UCSD-AML1 (cell line): Measurements from ENCODE around the gene PPP2R2C.

Experiments used
- DNase-seq: peaks from one replicate; lab custom pipeline; 2025; ENCODE audit not compliant: unreplicated experiment; lab: John Stamatoyannopoulos, UW

The PPP2R2C gene

DNA sequence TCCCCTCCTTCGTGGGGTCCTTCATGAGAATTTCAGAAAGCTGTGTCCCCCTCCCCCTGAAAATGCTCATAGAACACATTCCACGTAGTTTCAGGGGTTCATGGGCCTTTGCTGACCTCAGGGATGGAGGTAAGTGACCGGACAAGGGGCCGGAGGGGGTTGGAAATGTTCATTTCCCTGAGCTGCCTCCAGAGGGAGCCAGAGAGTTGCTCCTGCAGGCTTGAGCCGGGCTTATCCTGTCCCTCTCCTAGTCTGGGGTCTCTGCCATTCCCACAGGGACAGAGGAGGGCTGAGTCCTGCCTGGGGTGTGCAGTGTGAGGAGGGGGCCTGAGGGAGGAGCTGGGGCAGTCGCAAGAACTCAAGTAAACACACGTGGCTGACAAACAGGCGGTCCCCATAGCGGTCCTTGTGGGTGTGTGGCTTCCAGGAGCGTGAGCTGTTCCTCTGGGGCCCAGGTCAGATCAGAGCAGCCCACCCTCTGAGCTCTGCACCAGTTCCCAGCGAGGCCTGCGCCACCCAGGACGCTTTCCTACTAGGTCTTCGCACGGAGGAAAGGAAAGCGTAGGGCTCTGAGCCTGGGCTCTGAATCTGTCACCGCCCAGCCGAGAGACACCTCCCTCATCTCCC, 140.3 kb downstream of the PPP2R2C start:
- DNase-seq = peak; percentile 37

DNA sequence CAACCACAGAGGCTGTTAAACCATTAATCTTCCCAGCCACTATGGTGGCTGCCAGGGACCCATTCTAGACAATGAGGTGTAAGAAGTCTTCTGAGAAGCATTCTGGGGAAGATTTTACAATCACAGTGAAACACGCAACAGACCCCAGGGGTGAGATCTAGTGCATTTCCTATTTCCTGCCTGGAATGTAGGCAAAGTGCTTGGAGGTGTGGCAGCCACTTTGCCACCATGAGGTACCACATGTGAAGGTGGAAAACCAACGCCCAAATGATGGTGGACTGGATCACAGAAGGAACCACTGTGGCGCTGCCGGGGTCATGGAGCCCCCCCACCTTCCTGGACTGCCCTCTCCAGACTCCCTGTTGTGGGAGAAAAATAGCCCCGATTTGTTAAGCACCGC, 140.9 kb downstream of the PPP2R2C start:
- DNase-seq = no peak

DNA sequence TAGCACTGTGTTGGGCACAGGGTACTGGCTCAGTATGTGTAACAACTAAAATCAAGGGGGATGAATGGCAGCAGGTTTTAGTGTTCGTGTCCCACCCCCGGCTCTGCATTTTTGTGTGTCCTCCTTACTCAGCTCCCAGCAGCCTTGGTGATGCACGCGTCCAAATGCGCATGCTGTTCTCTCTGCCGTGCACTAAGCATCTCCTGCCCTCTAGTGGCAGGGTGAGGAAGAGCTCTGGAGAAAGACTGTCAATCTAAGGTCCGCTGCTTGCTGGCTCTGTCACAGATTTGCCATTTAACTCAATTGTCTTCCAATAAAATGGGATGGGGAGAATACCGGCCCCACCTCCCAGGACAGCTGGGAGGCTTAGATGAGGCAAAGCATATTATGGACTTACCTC, 141.4 kb downstream of the PPP2R2C start:
- DNase-seq = peak; percentile 41

DNA sequence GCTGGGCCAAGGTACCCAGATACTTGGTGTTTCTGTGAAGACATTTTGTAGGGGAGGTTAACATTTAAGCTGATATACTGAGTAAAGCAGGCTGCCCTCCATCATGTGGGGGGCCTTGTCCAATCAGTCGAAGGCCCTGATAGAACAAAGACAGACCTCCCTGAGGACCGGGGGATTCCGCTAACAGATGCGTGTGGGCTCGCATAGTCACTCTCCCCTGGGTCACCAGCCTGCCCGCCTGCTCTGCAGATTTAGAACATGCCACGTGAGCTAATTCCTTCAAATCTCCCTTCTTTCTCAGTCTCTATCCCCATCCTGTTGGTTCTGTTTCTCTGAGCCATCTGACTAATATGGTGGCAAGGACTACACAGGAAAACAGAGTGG, 142.0 kb downstream of the PPP2R2C start:
- no peak for DNase-seq

DNA sequence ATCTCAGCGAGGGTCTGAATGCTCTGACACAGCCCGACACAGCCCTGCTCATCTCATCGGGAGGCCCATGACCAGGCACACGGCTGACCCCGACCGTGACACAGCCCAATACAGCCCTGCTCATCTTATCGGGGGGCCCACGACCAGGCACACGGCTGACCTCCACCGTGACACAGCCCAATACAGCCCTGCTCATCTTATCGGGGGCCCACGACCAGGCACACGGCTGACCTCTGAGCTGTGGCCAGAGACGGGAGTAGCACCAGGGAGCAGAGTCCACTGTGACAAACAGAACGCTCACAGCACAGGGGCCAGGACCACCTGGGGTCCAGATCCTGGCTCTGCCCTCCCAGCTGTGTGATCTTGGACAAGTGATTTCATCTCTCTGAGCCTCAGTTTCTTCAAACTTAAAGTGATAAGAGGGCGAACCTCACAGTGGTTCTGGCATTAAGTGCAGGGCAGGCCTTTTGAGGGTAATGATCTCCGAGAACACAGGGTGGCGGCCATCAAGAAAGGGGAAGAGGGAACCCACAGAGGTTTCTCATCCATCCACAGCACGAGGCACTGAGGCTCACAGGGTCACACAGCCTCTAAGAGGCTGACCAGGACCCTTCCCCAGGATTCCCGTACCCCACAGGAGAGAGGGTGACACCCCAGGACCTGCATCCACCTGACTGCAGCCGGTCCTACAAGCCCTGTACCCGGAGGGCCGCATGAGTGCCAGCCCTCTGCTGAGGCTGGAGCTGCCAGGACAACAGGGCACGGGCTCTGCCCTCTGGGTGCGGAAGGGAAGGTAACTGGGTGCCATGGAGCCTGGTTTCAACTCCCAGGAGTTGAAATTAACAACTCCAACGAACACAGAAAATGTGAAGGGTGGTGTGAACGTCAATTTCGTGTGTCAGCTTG, 142.7 kb downstream of the PPP2R2C start:
- no peak for DNase-seq

DNA sequence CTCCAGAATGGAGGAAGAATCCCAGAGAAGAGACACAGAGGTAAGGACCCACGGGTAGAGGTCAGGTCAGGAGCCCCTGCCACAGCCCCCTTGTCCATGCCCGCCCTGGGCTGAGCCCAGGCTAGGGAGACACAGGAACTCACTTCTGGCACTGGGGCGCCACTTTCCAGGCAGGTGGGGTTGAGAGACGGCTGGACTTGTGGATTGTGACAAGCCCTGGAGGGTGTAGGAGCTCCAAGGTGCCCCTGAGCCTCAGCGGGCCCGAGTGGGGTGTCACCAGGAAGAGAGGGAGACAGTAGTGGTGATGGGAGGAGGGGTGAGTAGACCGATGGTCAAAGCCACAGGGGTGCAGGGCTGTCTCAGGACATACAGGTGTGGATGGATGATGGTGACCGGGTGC, 143.9 kb downstream of the PPP2R2C start:
- DNase-seq = no peak

DNA sequence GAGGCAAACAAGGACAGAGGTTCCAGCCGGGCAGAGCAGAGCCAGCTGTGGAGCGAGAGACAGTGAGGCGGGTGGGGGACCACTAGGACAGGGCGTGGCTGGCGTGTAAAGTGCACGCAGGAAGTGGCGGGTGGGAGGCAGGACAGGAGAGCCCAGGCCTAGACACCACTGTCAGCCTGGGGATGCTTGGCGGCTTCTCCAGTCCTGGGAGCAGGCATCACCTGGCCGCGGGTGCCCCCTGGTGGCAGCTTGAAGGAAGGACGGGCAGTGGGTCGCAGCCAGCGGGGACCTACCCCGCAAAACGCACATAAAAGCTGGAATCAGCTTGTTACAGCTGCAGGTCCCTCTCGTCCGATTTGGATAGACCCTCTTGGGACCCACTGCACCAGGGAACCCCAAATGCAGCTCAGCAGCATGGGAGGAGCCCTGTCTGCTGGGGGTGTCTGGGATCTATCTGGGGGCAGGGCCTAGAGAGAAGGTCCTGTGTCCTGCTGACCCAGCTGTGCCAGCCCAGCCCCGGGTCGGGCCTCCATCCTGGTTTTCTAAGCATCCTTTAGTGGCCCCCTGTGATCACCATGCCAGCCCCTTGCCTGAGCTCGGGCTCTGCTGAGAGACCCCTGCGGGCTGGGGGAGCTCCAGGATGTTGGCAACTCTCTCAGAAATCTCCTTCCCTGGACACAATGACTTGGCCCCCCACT, 145.0 kb downstream of the PPP2R2C start:
- DNase-seq = peak; percentile 74

DNA sequence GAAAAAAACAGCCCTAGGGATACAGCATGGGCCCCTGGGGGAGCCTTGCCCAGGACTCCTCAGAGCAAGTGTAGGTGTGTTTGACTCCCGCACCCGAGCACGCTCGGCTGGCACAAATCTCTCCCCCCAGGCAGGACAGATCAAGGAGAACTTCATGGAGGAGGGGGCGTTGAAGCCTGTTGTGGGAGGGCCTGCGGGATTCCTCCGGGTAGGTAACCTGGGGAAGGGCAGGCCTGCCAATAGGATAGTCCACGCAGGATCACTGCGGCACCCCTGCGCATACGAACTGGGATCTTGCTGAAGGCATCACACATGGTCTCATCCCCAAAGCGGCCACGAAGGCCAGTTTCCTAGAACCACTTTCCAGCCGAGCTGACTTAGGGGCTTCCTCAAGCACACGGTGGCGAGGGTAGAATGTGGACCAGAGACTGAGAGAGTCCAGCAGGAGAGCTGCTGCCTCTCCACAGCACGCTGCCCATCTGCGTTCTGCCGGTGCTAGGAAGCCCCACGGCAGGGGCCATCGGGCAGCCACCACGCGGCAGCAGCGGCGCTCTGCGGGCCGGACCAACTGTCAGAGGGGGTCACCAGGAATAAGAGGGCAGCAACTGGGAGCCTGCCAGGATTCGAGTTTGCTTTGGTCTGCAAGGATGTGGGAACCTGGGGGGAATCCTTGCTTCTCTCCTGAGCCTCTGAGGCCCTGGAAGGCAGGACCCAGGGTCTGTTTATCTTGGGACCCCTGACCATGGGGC, 145.9 kb downstream of the PPP2R2C start:
- no peak for DNase-seq

DNA sequence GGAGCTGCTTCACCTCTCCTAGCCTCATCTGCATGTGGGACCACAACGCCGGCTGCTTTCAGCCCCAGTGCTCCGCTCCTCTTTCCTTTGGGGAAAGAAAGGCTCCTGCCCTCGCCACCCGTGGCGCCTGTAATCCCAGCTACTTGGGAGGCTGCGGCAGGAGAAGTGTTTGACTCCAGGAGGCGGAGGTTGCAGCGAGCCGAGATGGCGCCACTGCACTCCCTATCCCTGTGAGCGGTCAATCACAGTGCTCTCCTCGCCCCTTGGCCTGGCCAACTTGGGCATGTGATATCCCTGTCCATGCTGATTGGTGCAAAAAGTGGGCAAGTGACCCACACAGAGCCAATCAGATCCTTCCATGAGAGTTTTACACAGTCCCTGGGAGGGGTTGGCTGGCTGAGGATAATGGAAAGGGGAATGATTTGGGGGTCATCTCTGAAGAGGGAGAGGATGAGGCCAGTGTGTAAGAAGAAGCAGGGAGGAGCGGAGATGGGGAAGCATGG, 146.6 kb downstream of the PPP2R2C start:
- no peak for DNase-seq

DNA sequence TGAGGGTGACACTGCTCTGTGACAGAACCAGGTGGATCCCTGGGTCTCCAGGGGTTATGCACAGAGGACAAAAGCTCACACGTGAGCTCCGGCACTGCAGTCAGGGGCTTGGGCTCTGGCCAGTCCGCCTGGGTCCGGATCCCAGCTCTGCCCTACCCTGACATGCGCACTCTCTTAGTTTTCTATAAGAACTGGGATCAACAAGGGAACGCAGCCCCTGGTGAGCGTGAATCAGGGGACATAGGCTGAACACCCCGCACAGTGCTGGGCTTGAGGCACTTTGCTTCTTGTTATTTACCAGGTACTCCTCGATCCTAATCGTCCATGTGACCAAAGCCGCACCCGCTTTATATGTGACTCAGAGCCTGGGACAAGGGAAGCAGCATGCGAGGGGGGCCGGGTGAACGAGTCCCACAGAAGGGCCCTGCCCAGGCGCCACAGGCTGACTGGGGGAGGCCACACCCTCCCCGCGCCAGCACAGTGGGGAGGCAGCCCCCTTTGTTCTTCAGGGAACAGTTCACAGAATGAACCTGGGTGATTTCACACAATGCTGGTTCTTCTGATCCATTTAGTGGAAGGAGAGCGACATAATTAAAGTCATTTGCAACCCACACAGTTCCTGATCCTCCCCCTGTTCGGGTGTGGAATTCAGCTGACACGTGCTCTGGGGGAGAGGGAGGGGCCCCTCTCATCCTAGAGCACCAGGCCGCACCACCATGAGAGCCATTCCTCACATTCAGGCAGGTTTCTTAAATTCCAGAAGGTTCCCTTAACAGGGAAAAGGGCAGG, 147.2 kb downstream of the PPP2R2C start:
- DNase-seq = no peak

DNA sequence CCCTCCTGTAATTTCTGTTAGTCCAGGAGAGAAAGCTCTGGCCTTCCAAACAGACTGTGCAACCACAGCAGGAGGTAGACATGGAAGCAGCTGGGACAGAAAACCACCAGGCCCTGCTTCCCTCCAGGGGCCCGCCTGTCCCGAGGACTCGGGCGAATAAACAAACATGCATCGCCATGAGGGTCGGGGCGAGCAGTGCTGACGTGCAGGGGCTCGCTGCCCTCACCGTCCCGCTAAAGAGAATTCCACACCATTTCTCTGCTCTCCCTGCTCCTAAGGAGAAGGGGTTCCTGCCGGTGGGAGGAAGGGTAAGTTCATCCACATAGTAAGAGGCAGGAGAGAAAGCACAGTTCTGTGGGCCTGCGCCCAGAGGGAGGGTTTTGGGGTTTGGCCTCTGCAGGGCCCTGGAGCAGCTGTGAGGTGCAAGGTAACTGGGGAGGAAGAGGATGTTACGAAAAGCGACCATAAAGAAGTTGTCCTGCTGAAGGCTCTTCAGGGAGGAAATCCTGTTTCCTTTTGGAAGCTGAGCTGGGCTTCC, 147.9 kb downstream of the PPP2R2C start:
- DNase-seq = no peak

DNA sequence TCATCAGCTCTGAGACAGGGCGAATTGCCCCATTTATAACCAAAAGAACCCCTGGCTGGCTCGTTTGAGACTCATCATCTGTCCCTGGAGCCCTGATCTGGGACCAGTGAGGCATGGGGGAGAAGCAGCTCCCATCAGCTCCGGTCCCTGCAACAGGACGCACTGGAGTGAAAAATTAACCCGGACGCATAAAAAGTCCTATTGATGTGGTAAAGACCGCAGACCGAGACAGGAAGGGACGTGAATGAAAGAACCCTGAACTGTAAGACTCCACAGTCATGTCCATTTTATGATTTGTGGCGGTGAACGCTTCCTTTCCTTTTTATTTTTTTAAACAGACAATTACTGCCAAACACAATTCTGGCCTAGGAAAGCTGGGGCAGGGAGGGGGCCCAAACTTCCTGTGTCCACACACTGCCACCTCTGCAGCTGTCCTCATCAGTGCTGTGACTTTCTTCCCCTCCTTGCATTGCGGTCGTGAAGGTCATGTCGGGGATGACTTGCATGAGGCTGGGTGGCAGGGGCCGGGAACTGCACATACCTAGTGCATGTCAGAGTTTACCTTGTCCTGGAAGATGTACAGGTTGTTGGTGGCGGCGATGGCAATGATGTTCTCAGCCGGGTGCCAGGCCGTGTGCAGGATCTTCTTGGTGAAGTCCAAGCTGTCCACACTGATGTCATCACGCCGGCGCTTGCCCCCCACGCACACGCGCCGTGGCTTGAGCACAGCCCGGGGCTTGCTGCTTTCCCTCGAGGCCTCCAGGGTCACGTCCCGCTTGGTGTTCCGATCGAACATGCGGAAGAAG, 149.4 kb downstream of the PPP2R2C start:
- DNase-seq = no peak

DNA sequence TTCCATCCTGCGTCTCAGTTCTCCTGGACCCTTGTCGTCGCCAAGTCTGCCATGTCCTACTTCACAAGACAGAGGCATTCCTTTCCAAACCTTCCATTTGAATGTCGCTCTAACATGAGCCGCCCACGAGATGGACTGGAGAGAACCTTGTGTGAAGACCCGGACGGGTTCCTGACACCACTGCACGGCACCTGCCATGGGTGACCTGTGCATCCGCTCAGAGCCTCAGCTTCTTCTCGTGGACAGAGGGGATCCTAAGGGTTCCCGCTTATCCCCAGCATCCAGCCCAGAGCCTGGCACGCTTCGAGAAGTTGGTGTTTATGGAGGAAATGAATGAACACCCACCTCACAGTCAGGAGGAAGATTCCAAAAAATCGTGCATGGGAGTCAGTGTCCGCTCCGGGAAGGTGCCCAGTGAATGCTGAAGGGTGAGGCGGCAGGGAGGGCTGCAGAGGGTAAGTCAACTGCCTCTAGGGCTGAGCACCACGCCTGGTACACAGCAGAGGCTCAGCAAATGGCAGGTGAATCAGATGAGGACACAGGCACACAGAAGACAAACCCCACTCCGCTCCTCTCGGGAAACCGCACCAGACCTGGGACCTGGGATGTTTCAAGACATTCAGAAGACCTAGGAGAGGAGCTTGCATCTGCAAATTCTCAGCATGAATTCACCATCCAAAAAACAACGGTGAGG, 150.2 kb downstream of the PPP2R2C start:
- no peak for DNase-seq

DNA sequence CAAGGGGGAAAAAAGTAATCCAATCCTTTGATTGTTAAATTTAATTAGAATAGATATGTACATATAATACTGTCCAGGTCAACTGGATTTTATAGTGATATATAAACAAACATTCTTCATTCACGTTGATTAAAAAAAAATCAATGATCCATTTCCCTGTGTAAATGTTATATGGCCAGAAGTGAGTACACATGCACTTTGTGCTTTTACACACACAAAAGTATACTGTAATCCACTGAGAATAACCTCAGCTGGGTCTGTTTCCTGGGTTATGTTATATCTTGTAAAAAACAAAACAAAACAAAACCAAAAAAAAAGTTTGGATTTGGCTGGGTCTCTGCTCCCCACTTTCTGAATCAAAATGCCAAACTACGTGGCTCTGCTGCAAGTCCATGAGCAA, 151.1 kb downstream of the PPP2R2C start:
- DNase-seq = no peak

DNA sequence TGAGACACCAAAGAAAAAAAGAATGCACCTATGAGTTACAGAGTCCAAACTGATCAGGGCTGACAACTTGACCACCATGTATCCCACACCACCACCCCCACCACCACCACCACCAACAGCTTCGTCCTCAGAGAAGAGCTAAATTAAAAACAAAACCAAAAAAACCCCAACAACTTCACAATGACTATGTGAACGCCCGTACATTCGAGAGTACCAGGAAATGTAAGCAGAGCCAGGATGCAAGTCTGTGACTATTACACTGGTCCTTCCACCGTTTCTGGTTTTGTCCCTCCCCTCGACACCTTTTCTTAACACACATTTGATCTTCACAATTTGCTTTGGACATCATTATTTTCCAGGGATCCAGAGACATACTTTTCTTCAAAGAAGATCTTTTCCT, 151.8 kb downstream of the PPP2R2C start:
- no peak for DNase-seq

DNA sequence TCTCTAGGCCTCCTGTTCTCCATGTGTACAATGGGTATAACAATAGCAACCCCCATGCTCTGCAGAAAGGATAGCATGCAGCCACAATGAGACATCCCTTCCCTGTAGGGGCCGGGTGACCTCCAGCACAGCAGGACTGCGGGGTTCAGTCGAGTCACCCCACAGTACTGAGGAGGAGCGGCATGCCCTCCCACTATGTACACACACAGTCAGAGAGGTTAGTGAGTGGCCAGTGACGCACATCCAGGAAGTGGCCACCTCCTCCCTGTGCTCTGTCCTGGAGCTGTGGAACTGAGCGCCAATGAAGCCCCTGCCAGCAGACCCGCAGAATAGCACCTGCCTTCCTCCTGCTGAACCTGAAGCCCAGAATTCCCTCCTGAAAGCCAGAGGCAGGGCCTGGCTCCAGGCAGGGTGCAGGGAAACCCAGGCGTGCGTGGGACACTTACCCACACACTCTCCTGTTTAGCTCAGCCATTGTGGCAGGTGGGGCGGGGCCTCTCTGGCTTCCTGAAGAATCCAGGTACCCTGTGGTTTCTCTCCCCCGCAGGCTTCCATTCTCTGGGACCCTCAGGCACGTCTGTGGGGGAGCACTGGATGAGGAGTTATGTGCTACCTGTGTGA, 152.8 kb downstream of the PPP2R2C start:
- no peak for DNase-seq

DNA sequence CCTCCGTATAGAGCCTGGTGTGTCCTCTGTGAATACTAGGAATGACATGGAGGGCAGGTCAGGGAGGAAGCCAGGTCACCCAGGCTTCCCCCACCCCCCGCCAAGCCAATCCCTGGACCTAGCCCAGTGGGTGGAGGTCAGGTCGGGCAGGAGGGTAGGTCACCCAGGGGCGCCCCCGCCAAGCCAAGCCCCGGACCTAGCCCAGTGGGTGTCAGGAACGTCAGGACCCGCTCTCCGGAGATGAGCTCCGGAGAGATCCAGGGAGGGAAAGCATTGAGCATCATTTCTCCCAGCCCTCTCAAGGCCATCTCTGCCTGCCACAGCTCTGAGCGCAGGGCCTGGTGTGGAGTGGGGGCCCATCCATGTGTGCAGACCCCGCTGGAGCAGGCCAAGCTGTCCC, 154.2 kb downstream of the PPP2R2C start:
- no peak for DNase-seq

DNA sequence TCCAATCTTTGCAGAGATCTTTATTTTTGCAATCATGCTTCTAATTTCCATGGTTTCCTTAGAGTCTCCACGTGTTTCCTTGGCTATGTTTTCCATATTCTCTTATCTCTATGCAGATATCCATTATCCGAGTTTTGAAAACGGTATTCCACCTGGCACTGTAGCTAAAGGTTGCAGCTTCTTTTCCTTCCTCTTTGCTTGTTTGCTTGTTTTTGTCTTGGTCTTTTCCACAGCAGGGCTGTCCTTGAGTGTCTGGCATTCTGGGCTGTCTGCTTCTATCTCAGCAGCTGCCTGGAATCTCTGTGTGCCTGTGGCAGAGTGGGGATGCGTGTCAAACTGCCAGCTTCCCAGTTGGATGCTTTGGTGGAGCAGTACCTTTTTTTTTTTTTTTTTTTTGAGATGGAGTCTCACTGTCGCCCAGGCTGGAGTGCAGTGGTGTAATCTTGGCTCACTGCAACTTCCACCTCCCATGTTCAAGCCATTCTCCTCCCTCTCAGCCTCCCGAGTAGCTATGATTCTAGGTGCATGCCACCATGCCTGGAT, 155.9 kb downstream of the PPP2R2C start:
- DNase-seq = no peak
